ENCODE measurements around the gene IL1RAPL1. TPM values are rescaled to one million over a fixed set of nuclear protein-coding genes. Genes with fewer than 3 reads are reported as not detected.

IL1RAPL1 gene
- total RNA-seq, 1 experiment from 2014 or later = not detected

DNA sequence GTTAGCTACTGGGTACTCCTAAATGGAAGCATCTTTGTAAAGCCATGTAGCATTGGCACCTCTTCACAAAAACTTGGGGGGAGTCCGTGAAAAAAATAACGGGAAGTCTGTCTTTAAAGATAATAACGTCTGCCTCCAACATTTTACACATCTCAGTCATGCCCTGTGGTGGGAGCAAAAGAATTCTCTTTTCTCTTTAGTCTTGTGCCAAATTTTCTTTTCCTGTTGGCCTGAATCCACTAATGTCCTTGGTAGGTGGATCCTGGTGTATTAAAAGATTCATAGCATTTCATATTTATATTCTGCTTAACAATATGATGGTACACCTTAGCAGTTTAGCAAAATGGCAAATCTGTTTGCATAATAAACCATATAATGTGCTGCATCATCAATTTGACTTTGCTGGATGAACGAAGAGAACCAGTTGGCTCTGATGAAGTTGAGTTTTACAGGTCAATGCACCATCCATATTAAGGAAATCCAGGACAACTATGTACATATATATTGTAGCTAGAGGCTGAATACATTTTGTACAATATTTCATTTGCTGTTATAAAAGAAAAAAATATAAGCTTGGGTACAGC is 881.8 kb downstream of the IL1RAPL1 start:
- BruUV-seq (replicated peaks) = no TSS peak
- CTCF ChIA-PET = no interaction called here

DNA sequence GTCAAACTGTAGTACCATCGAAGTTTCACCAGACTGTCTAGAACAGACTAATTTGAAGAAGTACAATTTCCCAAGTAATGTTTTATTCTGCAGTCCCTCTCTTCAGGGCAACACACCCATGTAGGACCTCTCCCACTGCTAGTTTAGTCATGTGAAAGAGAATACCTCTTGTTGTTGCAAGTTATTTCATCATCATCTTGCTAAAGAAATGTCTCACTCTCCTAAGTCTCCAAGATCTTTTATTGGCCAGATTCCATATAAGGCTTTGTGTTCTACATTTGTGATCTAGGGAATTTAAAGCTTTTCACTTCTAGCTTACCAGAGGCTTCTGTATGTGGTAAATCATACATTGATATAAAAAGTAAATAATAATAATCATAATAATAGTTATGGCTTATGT is 882.8 kb downstream of the IL1RAPL1 start:
- no TSS peak for BruUV-seq (replicated peaks)
- peaks cover 2% of the 10 kb centered on the region for H3K9me3 Mint-ChIP-seq (ENCODE audit: low read depth, unreplicated experiment)
- no peaks in the 10 kb centered on the region for H3K4me1 Mint-ChIP-seq (ENCODE audit: low read depth, unreplicated experiment)
- TF ChIP-seq, protein P1, sequence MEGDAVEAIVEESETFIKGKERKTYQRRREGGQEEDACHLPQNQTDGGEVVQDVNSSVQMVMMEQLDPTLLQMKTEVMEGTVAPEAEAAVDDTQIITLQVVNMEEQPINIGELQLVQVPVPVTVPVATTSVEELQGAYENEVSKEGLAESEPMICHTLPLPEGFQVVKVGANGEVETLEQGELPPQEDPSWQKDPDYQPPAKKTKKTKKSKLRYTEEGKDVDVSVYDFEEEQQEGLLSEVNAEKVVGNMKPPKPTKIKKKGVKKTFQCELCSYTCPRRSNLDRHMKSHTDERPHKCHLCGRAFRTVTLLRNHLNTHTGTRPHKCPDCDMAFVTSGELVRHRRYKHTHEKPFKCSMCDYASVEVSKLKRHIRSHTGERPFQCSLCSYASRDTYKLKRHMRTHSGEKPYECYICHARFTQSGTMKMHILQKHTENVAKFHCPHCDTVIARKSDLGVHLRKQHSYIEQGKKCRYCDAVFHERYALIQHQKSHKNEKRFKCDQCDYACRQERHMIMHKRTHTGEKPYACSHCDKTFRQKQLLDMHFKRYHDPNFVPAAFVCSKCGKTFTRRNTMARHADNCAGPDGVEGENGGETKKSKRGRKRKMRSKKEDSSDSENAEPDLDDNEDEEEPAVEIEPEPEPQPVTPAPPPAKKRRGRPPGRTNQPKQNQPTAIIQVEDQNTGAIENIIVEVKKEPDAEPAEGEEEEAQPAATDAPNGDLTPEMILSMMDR (IDR thresholded peaks at IDR 0.05; ENCODE audit: unreplicated experiment) = no peak
- H3K27ac Mint-ChIP-seq (ENCODE audit: unreplicated experiment) = peak overlapping the region; percentile 76
- H3K36me3 Mint-ChIP-seq (ENCODE audit: insufficient read depth, unreplicated experiment) = no peaks in the 10 kb centered on the region
- no peak overlapping the region for H3K4me3 Mint-ChIP-seq (ENCODE audit: low read depth, unreplicated experiment)
- CTCF ChIA-PET = no interaction called here
- H3K27me3 Mint-ChIP-seq (ENCODE audit: unreplicated experiment) = no peaks in the 10 kb centered on the region
- intact Hi-C loops (cut with micrococcal nuclease; ENCODE audit: unreplicated experiment) = no loop called here
- DNase-seq = no peak

More for the DNA sequence above, 881.8 kb downstream of the IL1RAPL1 start:
- Mint-ChIP-seq H3K36me3 (ENCODE audit: insufficient read depth, unreplicated experiment) (no peaks in the 10 kb centered on the region), H3K27me3 (ENCODE audit: unreplicated experiment) (no peaks in the 10 kb centered on the region), H3K4me1 (ENCODE audit: low read depth, unreplicated experiment) (no peaks in the 10 kb centered on the region), H3K4me3 (ENCODE audit: low read depth, unreplicated experiment) (no peak overlapping the region), H3K9me3 (ENCODE audit: low read depth, unreplicated experiment) (peaks cover 2% of the 10 kb centered on the region), H3K27ac (ENCODE audit: unreplicated experiment) (no peak overlapping the region)
- no peak for DNase-seq
- intact Hi-C loops (cut with micrococcal nuclease; ENCODE audit: unreplicated experiment) = no loop called here
- TF ChIP-seq, protein P1 (IDR thresholded peaks at IDR 0.05; ENCODE audit: unreplicated experiment) = no peak

DNA sequence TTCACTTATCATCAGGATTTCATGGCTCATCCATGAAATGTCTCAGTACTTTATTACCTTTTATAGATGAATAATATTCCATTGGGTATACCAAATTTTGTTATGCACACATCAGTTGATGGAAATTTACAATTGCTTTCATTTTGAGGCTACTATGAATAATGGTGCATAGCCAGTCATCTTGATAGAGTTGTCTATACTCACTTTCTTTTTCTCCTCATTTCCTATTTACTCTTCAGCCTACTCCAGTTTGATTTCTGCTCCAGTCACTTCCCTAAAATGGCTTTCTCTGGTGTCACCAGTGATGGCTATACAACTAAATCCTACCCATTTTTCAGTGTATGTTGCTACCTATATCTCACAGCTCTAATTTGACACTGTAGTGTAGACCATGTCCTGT is 884.6 kb downstream of the IL1RAPL1 start:
- Mint-ChIP-seq H3K4me1 (ENCODE audit: low read depth, unreplicated experiment) (no peaks in the 10 kb centered on the region), H3K9me3 (ENCODE audit: low read depth, unreplicated experiment) (peaks cover 2% of the 10 kb centered on the region), H3K36me3 (ENCODE audit: insufficient read depth, unreplicated experiment) (no peaks in the 10 kb centered on the region), H3K27ac (ENCODE audit: unreplicated experiment) (peak overlapping the region; percentile 60), H3K27me3 (ENCODE audit: unreplicated experiment) (no peaks in the 10 kb centered on the region), H3K4me3 (ENCODE audit: low read depth, unreplicated experiment) (no peak overlapping the region)
- BruUV-seq (replicated peaks) = no TSS peak
- TF ChIP-seq, protein P1 (IDR thresholded peaks at IDR 0.05; ENCODE audit: unreplicated experiment) = no peak
- intact Hi-C loops (cut with micrococcal nuclease; ENCODE audit: unreplicated experiment) = no loop called here
- CTCF ChIA-PET = no interaction called here
- DNase-seq = no peak

DNA sequence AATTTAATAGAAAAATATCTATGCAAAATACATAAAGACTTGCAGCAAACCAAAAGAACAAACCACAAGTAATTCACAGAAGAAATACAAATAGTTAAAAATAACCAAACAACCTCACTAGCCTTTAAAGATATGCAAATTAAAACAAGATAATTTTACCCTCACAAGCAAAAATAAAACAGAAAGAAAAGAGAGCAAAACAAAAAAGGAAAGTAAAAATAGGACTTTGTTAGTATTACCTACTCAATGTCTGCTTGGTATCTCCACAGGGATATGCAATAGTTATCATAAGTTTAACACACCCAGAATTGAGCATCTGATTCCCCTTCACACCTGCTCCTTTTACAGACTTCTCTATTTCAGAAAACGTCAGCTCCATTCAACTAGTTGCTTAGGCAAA is 890.6 kb downstream of the IL1RAPL1 start:
- no peak overlapping the region for H3K4me3 Mint-ChIP-seq (ENCODE audit: low read depth, unreplicated experiment)
- H3K4me1 Mint-ChIP-seq (ENCODE audit: low read depth, unreplicated experiment) = peaks cover 11% of the 10 kb centered on the region
- no TSS peak for BruUV-seq (replicated peaks)
- no peak for DNase-seq
- no peak overlapping the region for H3K27ac Mint-ChIP-seq (ENCODE audit: unreplicated experiment)
- TF ChIP-seq, protein P1 (IDR thresholded peaks at IDR 0.05; ENCODE audit: unreplicated experiment) = no peak
- H3K27me3 Mint-ChIP-seq (ENCODE audit: unreplicated experiment) = no peaks in the 10 kb centered on the region
- no peaks in the 10 kb centered on the region for H3K36me3 Mint-ChIP-seq (ENCODE audit: insufficient read depth, unreplicated experiment)
- no peaks in the 10 kb centered on the region for H3K9me3 Mint-ChIP-seq (ENCODE audit: low read depth, unreplicated experiment)
- CTCF ChIA-PET = interaction anchor here (1.4 kb wide), 1 partner anchor 9 kb away, joined by 3 read pairs; no protein-coding TSS in a partner anchor
- intact Hi-C loops (cut with micrococcal nuclease; ENCODE audit: unreplicated experiment) = no loop called here
